HL-60 (cell line): ENCODE data around the gene PRSS53.

Source experiments
- DNase-seq, 2 experiments: peaks; one replicate each; pipeline ENCODE4 v3.0.0-alpha.2; 2010 to 2020; ENCODE audit warnings: low read depth in 1 of 2, low spot score in 1 of 2
- H3K27ac ChIP-seq: fragments of 250-450 bp; sonication (Bioruptor Pico); replicated peaks from 2 replicates; pipeline ENCODE4 v1.5.1; 2020; ENCODE audit warnings: mild to moderate bottlenecking, moderate library complexity
- H3K27me3 ChIP-seq: fragments of 250-450 bp; sonication (Bioruptor Pico); 2 replicates; pipeline ENCODE4 v1.5.1; 2021; ENCODE audit warnings: mild to moderate bottlenecking, moderate library complexity; ENCODE audit not compliant: insufficient read depth, poor library complexity, severe bottlenecking
- H3K4me3 ChIP-seq: replicated peaks from 2 replicates; pipeline ENCODE4 v1.5.1; 2011; ENCODE audit warnings: mild to moderate bottlenecking, control low read depth, low read length; ENCODE audit not compliant: insufficient read depth
- GABPA ChIP-seq: IDR thresholded peaks from 2 replicates; pipeline ENCODE4 v1.6.1; 2012; ENCODE audit warnings: low read depth
- POLR2AphosphoS5 ChIP-seq: IDR thresholded peaks from 2 replicates; pipeline ENCODE4 v1.6.1; 2012; ENCODE audit warnings: low read depth
- SPI1 ChIP-seq: IDR thresholded peaks from 2 replicates; pipeline ENCODE4 v1.6.1; 2012; ENCODE audit warnings: low read depth, mild to moderate bottlenecking, borderline replicate concordance
- TF ChIP-seq, protein P1 (sequence below): IDR thresholded peaks from 2 replicates; pipeline ENCODE4 v1.6.1; 2012; ENCODE audit warnings: low read depth; ENCODE audit not compliant: insufficient replicate concordance
- TF ChIP-seq, protein P2 (sequence below): IDR thresholded peaks from one replicate; pipeline ENCODE4 v1.5.1; 2011; ENCODE audit warnings: low read length, control low read depth, inconsistent platforms; ENCODE audit not compliant: insufficient read depth

The PRSS53 gene

DNA sequence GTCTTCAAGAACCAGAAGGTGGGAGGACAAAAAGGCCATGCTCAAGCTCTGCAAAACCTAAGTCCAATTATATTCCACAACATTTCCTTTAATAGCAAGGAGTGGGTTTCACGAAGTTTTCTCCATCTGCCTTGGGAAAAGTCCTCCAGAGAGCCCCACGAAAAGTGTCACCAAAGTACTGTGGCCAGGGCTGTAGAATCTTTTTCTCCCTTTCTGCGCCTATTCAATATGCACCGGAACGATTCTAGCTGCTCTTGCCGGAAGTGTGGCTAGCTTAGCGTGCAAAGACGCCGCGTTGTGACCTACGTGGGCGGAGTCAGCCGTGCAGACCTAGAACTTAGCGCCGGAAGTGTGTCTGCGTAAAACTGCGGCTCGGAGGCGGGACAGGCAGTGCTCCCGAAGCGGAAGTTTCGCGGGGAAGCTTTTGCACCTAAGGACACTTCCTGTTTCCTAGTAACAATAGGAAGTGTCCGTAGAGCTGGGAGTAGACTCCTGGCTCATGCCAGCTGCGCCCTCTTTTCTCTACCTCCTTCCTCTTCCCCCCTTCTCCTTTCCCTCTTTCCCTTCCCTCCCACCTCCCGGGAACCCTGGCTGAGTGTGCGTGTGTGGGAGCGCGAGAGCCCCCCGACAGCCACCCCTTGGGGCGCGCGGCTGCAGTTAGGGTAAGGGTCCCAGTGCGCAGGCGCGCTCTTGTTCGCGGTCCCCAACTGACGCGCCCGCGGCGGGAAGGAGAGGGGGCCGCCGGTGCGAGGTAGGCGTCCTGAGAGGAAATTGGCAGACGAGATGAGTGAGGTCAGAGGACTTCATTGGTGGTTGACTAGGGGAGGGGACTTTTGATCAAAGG is 14.6 kb downstream of the PRSS53 start, which contains the start of the genes ZNF646 and ZNF668:
TSS of gene ZNF646 (plus strand) at position 453 of the 844 bp plus-strand sequence. CDS start 1,903 bp downstream, outside the sequence.
TSS of gene ZNF668 (minus strand) at position 271 of the 844 bp plus-strand sequence. CDS start 9,781 bp downstream, outside the sequence.
- peak; percentile 100 for DNase-seq
- peak within 1 kb of the TSS; percentile 94 for H3K4me3 ChIP-seq
- TF ChIP-seq POLR2AphosphoS5, result peak; percentile 97
- TF ChIP-seq, protein P1, sequence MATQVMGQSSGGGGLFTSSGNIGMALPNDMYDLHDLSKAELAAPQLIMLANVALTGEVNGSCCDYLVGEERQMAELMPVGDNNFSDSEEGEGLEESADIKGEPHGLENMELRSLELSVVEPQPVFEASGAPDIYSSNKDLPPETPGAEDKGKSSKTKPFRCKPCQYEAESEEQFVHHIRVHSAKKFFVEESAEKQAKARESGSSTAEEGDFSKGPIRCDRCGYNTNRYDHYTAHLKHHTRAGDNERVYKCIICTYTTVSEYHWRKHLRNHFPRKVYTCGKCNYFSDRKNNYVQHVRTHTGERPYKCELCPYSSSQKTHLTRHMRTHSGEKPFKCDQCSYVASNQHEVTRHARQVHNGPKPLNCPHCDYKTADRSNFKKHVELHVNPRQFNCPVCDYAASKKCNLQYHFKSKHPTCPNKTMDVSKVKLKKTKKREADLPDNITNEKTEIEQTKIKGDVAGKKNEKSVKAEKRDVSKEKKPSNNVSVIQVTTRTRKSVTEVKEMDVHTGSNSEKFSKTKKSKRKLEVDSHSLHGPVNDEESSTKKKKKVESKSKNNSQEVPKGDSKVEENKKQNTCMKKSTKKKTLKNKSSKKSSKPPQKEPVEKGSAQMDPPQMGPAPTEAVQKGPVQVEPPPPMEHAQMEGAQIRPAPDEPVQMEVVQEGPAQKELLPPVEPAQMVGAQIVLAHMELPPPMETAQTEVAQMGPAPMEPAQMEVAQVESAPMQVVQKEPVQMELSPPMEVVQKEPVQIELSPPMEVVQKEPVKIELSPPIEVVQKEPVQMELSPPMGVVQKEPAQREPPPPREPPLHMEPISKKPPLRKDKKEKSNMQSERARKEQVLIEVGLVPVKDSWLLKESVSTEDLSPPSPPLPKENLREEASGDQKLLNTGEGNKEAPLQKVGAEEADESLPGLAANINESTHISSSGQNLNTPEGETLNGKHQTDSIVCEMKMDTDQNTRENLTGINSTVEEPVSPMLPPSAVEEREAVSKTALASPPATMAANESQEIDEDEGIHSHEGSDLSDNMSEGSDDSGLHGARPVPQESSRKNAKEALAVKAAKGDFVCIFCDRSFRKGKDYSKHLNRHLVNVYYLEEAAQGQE, result peak; percentile 37
- TF ChIP-seq SPI1, result peak; percentile 88
- TF ChIP-seq GABPA, result peak; percentile 100
- TF ChIP-seq, protein P2, sequence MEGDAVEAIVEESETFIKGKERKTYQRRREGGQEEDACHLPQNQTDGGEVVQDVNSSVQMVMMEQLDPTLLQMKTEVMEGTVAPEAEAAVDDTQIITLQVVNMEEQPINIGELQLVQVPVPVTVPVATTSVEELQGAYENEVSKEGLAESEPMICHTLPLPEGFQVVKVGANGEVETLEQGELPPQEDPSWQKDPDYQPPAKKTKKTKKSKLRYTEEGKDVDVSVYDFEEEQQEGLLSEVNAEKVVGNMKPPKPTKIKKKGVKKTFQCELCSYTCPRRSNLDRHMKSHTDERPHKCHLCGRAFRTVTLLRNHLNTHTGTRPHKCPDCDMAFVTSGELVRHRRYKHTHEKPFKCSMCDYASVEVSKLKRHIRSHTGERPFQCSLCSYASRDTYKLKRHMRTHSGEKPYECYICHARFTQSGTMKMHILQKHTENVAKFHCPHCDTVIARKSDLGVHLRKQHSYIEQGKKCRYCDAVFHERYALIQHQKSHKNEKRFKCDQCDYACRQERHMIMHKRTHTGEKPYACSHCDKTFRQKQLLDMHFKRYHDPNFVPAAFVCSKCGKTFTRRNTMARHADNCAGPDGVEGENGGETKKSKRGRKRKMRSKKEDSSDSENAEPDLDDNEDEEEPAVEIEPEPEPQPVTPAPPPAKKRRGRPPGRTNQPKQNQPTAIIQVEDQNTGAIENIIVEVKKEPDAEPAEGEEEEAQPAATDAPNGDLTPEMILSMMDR, result no peak
- H3K27ac ChIP-seq, result peak within 1 kb of the TSS; percentile 88
- no peaks in the 10 kb centered on the region for H3K27me3 ChIP-seq

DNA sequence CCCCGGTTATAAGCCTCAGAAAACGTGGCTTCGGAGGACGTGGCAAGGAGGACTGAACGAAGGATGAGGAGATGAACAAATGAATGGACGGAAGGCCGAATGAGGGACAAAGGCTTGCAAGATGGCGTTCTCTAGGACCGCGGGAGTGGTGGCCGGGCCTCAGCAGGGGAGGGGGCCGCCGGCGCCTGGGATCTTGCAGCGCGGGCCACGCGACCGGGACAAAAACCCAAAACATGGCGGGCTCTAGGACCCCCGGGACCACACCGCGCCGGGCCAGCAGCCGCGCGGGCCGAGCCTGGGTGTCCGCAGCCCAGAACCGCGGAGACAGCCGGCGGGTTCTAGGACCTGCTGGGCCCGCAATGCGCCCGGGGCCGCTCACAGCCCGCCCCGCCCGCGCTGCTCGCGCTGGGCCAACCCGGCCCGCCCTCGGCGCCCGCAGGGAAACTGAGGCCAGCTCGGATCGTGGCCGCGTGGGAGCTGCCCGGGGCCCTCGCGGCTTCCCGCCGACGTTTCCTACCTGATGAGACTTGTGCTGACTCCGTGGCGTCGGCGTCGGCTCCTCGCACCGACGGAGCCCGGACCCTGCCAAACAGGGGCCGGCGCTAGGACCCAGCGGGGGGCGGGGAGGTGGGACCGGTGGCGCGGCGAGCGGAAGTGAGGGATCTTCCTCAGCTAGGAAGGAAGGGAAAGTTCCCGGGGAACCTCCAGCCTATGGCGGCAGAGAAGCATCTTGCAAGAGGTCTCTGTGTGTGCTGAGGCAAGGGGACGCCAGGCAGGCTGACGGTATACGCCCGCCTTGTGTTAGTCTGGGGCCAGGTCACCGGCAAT is 15.4 kb downstream of the PRSS53 start:
- Histone ChIP-seq H3K27ac (peak overlapping the region; percentile 88), H3K4me3 (peak overlapping the region; percentile 94), H3K27me3 (no peaks in the 10 kb centered on the region)
- TF ChIP-seq, protein P1, result peak; percentile 13
- no peak; the same call in 1 of the 2 replicates for TF ChIP-seq GABPA
- TF ChIP-seq SPI1, result peak; percentile 72; the same call in 1 of the 2 replicates
- peak; percentile 88 to 94 for DNase-seq

DNA sequence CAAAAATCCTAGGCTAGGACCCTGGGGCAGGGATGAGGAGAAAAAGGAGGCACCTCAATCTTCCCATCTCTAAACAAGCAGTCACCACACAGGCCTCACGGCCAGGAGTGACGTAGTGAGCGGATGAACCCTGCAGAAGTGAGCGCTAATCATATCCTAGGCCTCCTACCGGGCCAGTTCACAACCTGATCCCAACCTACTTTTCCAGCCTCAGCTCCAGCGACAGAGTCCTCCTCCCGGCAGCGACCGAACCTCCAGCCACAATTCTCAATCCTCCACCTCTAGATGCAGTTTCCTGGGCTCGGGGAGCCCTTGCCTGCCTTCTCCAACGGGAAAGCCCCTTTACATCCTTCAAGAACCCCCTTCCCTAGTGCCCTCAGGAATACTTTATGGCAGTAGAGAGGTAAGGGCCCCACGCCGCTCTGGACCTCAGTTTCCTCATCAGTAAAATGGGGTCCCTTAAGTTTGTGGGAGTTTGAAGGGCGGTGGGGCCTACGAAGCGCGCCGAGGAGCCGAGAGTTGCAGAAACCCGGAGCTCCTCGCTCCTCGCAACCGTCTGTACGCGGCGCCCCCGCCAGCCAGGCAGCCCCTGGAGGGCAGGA is 16.1 kb downstream of the PRSS53 start:
- Histone ChIP-seq H3K27ac (peak overlapping the region; percentile 88), H3K4me3 (peak overlapping the region; percentile 94), H3K27me3 (no peaks in the 10 kb centered on the region)
- DNase-seq, result peak; percentile 63 to 68
- TF ChIP-seq, protein P2, result no peak
- TF ChIP-seq, protein P1, result no peak
- no peak for TF ChIP-seq SPI1
- TF ChIP-seq POLR2AphosphoS5, result no peak
- no peak for TF ChIP-seq GABPA
